Spleen (tissue), 11 donors: ENCODE data around the gene MCM5. TPM values are rescaled to one million over a fixed set of nuclear protein-coding genes. Genes with fewer than 3 reads are reported as not detected.

Experiments
- DNase-seq: peaks from one replicate; pipeline ENCODE4 v3.0.0-alpha.2; 2020
- H3K27ac ChIP-seq, 8 donors: fragments of 200-600 bp; sonication (generic) in 7 of 8; 1 replicate in 4 of 8; 2 replicates in 4 of 8; pipeline versions ENCODE4 v1.5.0 to v1.8.0; 2016 to 2021; ENCODE audit warnings: inconsistent platforms in 4 of 8, mild to moderate bottlenecking in 4 of 8, moderate library complexity in 1 of 8
- H3K27me3 ChIP-seq, 7 donors: fragments of 200-600 bp; sonication (generic) in 6 of 7; replicated peaks in 1 of 7; 1 replicate in 4 of 7; 2 replicates in 3 of 7; pipeline versions ENCODE4 v1.5.0 to v1.8.0; 2016 to 2021; ENCODE audit warnings: inconsistent platforms in 3 of 7, mild to moderate bottlenecking in 1 of 7
- H3K36me3 ChIP-seq, 6 donors: fragments of 200-600 bp; sonication (generic) in 5 of 6; 1 replicate in 4 of 6; 2 replicates in 2 of 6; pipeline versions ENCODE4 v1.5.0 to v1.8.0; 2016 to 2021; ENCODE audit warnings: inconsistent platforms in 2 of 6
- H3K4me1 ChIP-seq, 6 donors: fragments of 200-600 bp; sonication (generic) in 5 of 6; 1 replicate in 3 of 6; 2 replicates in 3 of 6; pipeline versions ENCODE4 v1.5.0 to v1.8.0; 2016 to 2021; ENCODE audit warnings: inconsistent platforms in 3 of 6
- H3K4me3 ChIP-seq, 8 donors: fragments of 200-600 bp; sonication (generic) in 7 of 8; 1 replicate in 4 of 8; 2 replicates in 4 of 8; pipeline versions ENCODE4 v1.5.0 to v1.8.0; 2016 to 2021; ENCODE audit warnings: inconsistent platforms in 4 of 8, mild to moderate bottlenecking in 4 of 8, moderate library complexity in 2 of 8
- H3K9me3 ChIP-seq, 8 donors: fragments of 200-600 bp; sonication (generic) in 7 of 8; 1 replicate in 4 of 8; 2 replicates in 4 of 8; pipeline versions ENCODE4 v1.5.0 to v1.8.0; 2016 to 2021; ENCODE audit warnings: inconsistent platforms in 4 of 8
- CTCF ChIP-seq, 11 experiments: fragments of 200-600 bp in 7 of 11; fragments of 450-650 bp in 4 of 11; sonication (generic) in 4 of 11; IDR thresholded peaks in 8 of 11; conservative IDR thresholded peaks in 3 of 11; 1 replicate in 7 of 11; 2 replicates in 4 of 11; pipeline versions ENCODE4 v1.4.0 to v1.8.0; 2016 to 2021; ENCODE audit warnings: antibody characterized with exemption in 11 of 11, inconsistent platforms in 4 of 11, mild to moderate bottlenecking in 1 of 11
- POLR2A ChIP-seq, 3 donors: fragments of 450-650 bp; IDR thresholded peaks; one replicate each; pipeline ENCODE4 v1.5.1; 2017; ENCODE audit warnings: antibody characterized with exemption in 3 of 3, mild to moderate bottlenecking in 1 of 3
- POLR2AphosphoS5 ChIP-seq, 3 donors: sonication (generic); formaldehyde crosslinking; IDR thresholded peaks; one replicate each; pipeline ENCODE4 v1.5.1; 2017; ENCODE audit warnings: antibody characterized with exemption in 3 of 3
- WGBS, 5 donors: extraction: QIAGEN DNeasy Blood & Tissue Kit in 3 of 5; methylation state at CpG; one replicate each; pipeline versions ENCODE4 v1.1.5 to v1.1.7; 2013 to 2018; 5-methylcytosine and 5-hydroxymethylcytosine counted together
- intact Hi-C: fragments of 100-400 bp; cut with DNase I; formaldehyde crosslinking; loops from one replicate; pipeline ENCODE4 v1.15.0; 2023; ENCODE audit warnings: low total_unique reads
- polyA plus RNA-seq, 3 donors: library from polyadenylated mRNA; stranded (reverse); fragments of 200-250 nt; gene quantifications; one replicate each; pipeline ENCODE4 v1.2.1, GENCODE V29; 2013
- total RNA-seq, 7 donors: library from RNA; depleted of rRNA in 3 of 7; stranded (reverse); fragments of >200 nt in 3 of 7; fragmentation: NEBNext Ultra II Directional in 4 of 7; extraction: Animal tissue kit (Norgen Biotek cat#: 25700) in 4 of 7; gene quantifications; one replicate each; pipeline versions ENCODE4 v1.1.0 to v1.2.1, GENCODE V29; 2016 to 2021
- donor health status: healthy with polysubstance abuse.
- donor health status: DM: no; HTN: no; CAD: no; lungs with moderate emphysema.
- donor health status: DM: no; HTN: no; CAD: no.
- donor health status: Bipolar disorder and iron deficiency.
- donor health status: healthy.
- donor health status: DM: no; HTN: no; CAD: no.
- donor health status: DM: yes; HTN: yes; CAD: no.

Gene MCM5
- total and polyA plus RNA-seq, 10 donors: 45.2 to 96.3 (median 56.5) TPM

GRCh38 chr22:35460688-35461087 is 60.7 kb downstream of the MCM5 start:
- intact Hi-C loops: no loop called here
- Histone ChIP-seq H3K27ac (no peak overlapping the region), H3K27me3 (no peaks in the 10 kb centered on the region), H3K4me3 (no peak overlapping the region), H3K36me3 (peaks cover 0 to 4% (median 0%) of the 10 kb centered on the region in 6 donors), H3K4me1 (no peaks in the 10 kb centered on the region), H3K9me3 (no peaks in the 10 kb centered on the region)
- no peak for DNase-seq
- TF ChIP-seq POLR2A (IDR thresholded peaks at IDR 0.05) (no peak), POLR2AphosphoS5 (IDR thresholded peaks at IDR 0.05) (no peak), CTCF (IDR thresholded peaks at IDR 0.05 in 8 of 11, conservative IDR thresholded peaks at IDR 0.05 in 3 of 11) (no peak)
- WGBS, 5 donors: 52 to 77% (median 64%) methylated on average over 8 of the region's 8 CpGs

GRCh38 chr22:35462498-35463230 is 62.7 kb downstream of the MCM5 start:
- H3K36me3 ChIP-seq: peaks cover 0 to 4% (median 0%) of the 10 kb centered on the region in 6 donors
- TF ChIP-seq POLR2AphosphoS5 (IDR thresholded peaks at IDR 0.05): peak in 1 of 3 donors; percentile 22
- TF ChIP-seq CTCF (IDR thresholded peaks at IDR 0.05 in 8 of 11, conservative IDR thresholded peaks at IDR 0.05 in 3 of 11): no peak
- peaks cover 0 to 7% (median under 1%) of the 10 kb centered on the region in 6 donors for H3K4me1 ChIP-seq
- no peaks in the 10 kb centered on the region for H3K9me3 ChIP-seq
- H3K4me3 ChIP-seq: no peak overlapping the region
- H3K27me3 ChIP-seq: no peaks in the 10 kb centered on the region
- H3K27ac ChIP-seq: peak overlapping the region in 5 of 8 donors; percentile 10 to 40 (median 15)
- WGBS, 5 donors: 74 to 91% (median 79%) methylated on average over 9 of the region's 9 CpGs
- intact Hi-C loops: no loop called here
- DNase-seq: no peak

DNA sequence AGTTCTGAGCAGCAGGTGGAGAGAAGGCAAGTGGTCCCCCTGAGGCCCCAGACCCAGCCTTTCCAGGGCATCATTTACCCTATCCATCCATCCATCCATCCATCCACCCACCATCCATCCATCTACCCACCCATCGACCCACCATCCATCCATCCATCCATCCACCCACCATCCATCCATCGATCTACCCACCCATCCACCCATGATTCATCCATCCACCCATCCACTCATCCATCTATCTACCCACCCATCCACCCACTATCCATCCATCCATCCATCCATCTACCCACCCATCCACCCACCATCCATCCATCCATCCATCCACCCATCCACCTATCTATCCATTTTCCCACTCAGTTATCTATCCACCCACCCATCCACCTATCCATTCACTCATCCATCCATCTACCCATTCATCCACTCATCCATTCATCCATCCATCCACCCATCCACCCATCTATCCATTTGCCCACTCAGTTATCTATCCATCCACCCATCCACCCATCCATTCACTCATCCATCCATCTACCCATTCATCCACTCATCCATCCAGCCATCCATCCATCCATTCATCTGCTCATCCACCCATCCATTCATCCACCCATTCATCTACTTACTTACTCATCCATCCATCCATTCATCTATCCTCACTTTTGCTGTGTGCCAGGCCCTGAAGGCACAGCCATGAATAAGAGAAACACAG is 63.4 kb downstream of the MCM5 start:
- Histone ChIP-seq H3K36me3 (peaks cover 0 to 4% (median 0%) of the 10 kb centered on the region in 6 donors), H3K27ac (peak overlapping the region in 1 of 8 donors; percentile 10), H3K4me3 (no peak overlapping the region), H3K9me3 (no peaks in the 10 kb centered on the region), H3K27me3 (no peaks in the 10 kb centered on the region), H3K4me1 (peaks cover 0 to 14% (median 8%) of the 10 kb centered on the region in 6 donors)
- no peak for DNase-seq
- 95 to 98% (median 96%) methylated on average over 2 of the region's 2 CpGs for WGBS, 5 donors
- intact Hi-C loops: no loop called here
- TF ChIP-seq POLR2AphosphoS5 (IDR thresholded peaks at IDR 0.05) (no peak), POLR2A (IDR thresholded peaks at IDR 0.05) (no peak), CTCF (IDR thresholded peaks at IDR 0.05 in 8 of 11, conservative IDR thresholded peaks at IDR 0.05 in 3 of 11) (no peak)

GRCh38 chr22:35464399-35464798 is 64.5 kb downstream of the MCM5 start:
- TF ChIP-seq POLR2AphosphoS5 (IDR thresholded peaks at IDR 0.05) (no peak), CTCF (IDR thresholded peaks at IDR 0.05 in 8 of 11, conservative IDR thresholded peaks at IDR 0.05 in 3 of 11) (no peak)
- Histone ChIP-seq H3K27me3 (no peaks in the 10 kb centered on the region), H3K4me1 (peaks cover 0 to 20% (median 12%) of the 10 kb centered on the region in 6 donors), H3K9me3 (no peaks in the 10 kb centered on the region), H3K36me3 (peaks cover 0 to 4% (median 0%) of the 10 kb centered on the region in 6 donors), H3K27ac (no peak overlapping the region), H3K4me3 (no peak overlapping the region)
- intact Hi-C loops: no loop called here
- no peak for DNase-seq
- 56 to 81% (median 78%) methylated on average over 2 to 3 of the region's 3 CpGs for WGBS, 5 donors
